ENCODE measurements around the gene CCDC33. TPM values are rescaled to one million over a fixed set of nuclear protein-coding genes. Genes with fewer than 3 reads are reported as not detected.

Gene CCDC33
- total and polyA plus RNA-seq, 4 experiments from 2014 or later = not detected

DNA sequence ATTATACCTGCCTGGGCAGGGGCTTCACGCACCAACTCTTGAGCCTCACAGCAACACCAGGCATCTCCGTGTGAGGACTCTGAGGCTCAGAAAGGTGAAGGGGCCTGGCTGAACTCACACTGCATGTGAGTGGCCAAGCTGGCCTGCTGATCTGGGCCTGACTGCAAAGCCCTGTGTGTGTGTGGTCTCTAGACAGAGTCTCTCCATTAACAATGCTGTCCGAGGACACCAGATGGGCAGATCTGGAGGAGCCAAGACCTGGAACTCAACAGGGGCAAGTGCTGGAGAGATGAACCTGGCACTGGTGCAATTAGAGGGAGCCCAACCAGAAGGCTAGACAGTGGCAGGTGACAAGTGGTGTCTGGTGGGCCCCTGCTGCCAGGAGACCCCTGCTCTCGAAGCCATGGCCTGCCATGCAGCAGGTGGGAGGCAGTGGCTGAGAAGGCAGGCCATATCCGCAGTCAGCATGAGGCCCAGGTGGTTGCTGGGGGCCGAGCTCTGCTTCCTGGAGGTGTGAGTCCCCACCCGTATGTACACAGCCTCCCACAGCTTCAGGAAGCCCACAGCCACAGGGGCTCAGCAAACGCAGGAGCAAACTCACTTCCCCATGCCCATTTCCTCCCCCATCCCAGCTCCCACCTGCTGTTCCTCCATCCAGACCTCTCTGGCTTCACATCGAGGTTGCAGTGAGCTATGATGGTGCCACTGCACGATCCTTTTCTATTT, 92.4 kb downstream of the CCDC33 start:
- Histone ChIP-seq H3K4me1 (ENCODE audit: insufficient read depth, low read length) (no peaks in the 10 kb centered on the region), H3K4me3 (ENCODE audit: low read length in 2 of 2) (no peak overlapping the region), H3K36me3 (ENCODE audit: insufficient read depth, low read length) (no peaks in the 10 kb centered on the region), H3K27me3 (ENCODE audit: insufficient read depth, low read length) (no peaks in the 10 kb centered on the region), H3K9me3 (ENCODE audit: control insufficient read depth in 1 of 2, low read length in 2 of 2) (no peaks in the 10 kb centered on the region), H3K27ac (ENCODE audit: low read depth, low read length) (no peak overlapping the region)
- intact Hi-C loops (cut with micrococcal nuclease) = no loop called here
- Mint-ChIP-seq H3K36me3 (no peaks in the 10 kb centered on the region), H3K27ac (peak overlapping the region in 1 of 7 donors; percentile 31), H3K4me3 (no peak overlapping the region), H3K4me1 (peaks cover 0 to 7% (median 2%) of the 10 kb centered on the region in 4 donors), H3K27me3 (peaks cover 0 to 2% of the 10 kb centered on the region in 2 donors), H3K9me3 (no peaks in the 10 kb centered on the region)
- no peak for DNase-seq
- CTCF ChIA-PET (ENCODE audit: partially characterized antibody) = interaction anchor here (1.0 kb wide), 1 partner anchor 203 kb away, joined by 3 read pairs; no protein-coding TSS in a partner anchor
- POLR2A ChIA-PET (ENCODE audit: partially characterized antibody) = no interaction called here

DNA sequence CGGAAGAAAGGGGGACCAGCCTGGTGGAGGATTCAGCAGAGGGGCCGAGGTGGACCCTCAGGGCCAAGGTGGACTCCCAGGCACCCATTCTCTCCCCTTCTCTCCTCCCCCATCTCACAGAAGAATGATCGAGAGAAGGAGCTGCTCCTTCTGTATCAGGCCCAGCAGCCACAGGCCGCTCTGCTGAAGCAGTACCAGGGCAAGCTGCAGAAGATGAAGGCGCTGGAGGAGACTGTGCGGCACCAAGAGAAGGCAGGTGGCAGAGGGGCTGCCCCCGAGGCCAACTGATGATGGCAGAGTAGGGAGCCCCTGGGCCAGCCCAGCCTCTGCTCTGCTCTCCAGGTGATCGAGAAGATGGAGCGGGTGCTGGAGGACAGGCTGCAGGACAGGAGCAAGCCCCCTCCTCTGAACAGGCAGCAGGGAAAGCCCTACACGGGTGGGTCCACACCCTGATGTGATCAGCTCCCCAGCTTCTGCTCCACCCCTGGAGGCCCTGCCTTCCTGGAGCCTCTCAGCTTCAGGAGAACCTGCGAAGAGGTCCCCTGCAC, 94.8 kb downstream of the CCDC33 start:
- H3K4me1 Mint-ChIP-seq = peaks cover 0 to 7% (median 2%) of the 10 kb centered on the region in 4 donors
- Histone ChIP-seq H3K4me3 (ENCODE audit: low read length in 2 of 2) (no peak overlapping the region), H3K36me3 (ENCODE audit: insufficient read depth, low read length) (no peaks in the 10 kb centered on the region), H3K27me3 (ENCODE audit: insufficient read depth, low read length) (no peaks in the 10 kb centered on the region), H3K4me1 (ENCODE audit: insufficient read depth, low read length) (no peaks in the 10 kb centered on the region), H3K9me3 (ENCODE audit: control insufficient read depth in 1 of 2, low read length in 2 of 2) (no peaks in the 10 kb centered on the region), H3K27ac (ENCODE audit: low read depth, low read length) (no peak overlapping the region)
- no peak overlapping the region for H3K4me3 Mint-ChIP-seq
- H3K36me3 Mint-ChIP-seq = no peaks in the 10 kb centered on the region
- POLR2A ChIA-PET (ENCODE audit: partially characterized antibody) = no interaction called here
- CTCF ChIA-PET (ENCODE audit: partially characterized antibody) = no interaction called here
- no peaks in the 10 kb centered on the region for H3K27me3 Mint-ChIP-seq
- no peak overlapping the region for H3K27ac Mint-ChIP-seq
- intact Hi-C loops (cut with micrococcal nuclease) = no loop called here
- no peak for DNase-seq
- no peaks in the 10 kb centered on the region for H3K9me3 Mint-ChIP-seq

- H3K9me3 ChIP-seq (ENCODE audit: control insufficient read depth in 1 of 2, low read length in 2 of 2) = no peaks in the 10 kb centered on the region
- H3K27ac ChIP-seq (ENCODE audit: low read depth, low read length) = no peak overlapping the region
- H3K36me3 ChIP-seq (ENCODE audit: insufficient read depth, low read length) = no peaks in the 10 kb centered on the region
- Mint-ChIP-seq H3K36me3 (no peaks in the 10 kb centered on the region), H3K4me3 (no peak overlapping the region), H3K27me3 (no peaks in the 10 kb centered on the region), H3K9me3 (no peaks in the 10 kb centered on the region), H3K27ac (no peak overlapping the region), H3K4me1 (peaks cover 0 to 7% (median 2%) of the 10 kb centered on the region in 4 donors)
- intact Hi-C loops (cut with micrococcal nuclease) = no loop called here
- no peak for DNase-seq
- CTCF ChIA-PET (ENCODE audit: partially characterized antibody) = no interaction called here
- no peak overlapping the region for H3K4me3 ChIP-seq (ENCODE audit: low read length in 2 of 2)
- POLR2A ChIA-PET (ENCODE audit: partially characterized antibody) = no interaction called here
- H3K27me3 ChIP-seq (ENCODE audit: insufficient read depth, low read length) = no peaks in the 10 kb centered on the region
- no peaks in the 10 kb centered on the region for H3K4me1 ChIP-seq (ENCODE audit: insufficient read depth, low read length)
Observed at GRCh38 chr15:74332011-74332410, 95.9 kb downstream of the CCDC33 start.

GRCh38 chr15:74332611-74333010, 96.5 kb downstream of the CCDC33 start:
- Histone ChIP-seq H3K4me1 (ENCODE audit: insufficient read depth, low read length) (no peaks in the 10 kb centered on the region), H3K27ac (ENCODE audit: low read depth, low read length) (no peak overlapping the region), H3K36me3 (ENCODE audit: insufficient read depth, low read length) (no peaks in the 10 kb centered on the region), H3K27me3 (ENCODE audit: insufficient read depth, low read length) (no peaks in the 10 kb centered on the region), H3K9me3 (ENCODE audit: control insufficient read depth in 1 of 2, low read length in 2 of 2) (no peaks in the 10 kb centered on the region), H3K4me3 (ENCODE audit: low read length in 2 of 2) (no peak overlapping the region)
- H3K4me3 Mint-ChIP-seq = no peak overlapping the region
- H3K9me3 Mint-ChIP-seq = no peaks in the 10 kb centered on the region
- H3K27me3 Mint-ChIP-seq = no peaks in the 10 kb centered on the region
- POLR2A ChIA-PET (ENCODE audit: partially characterized antibody) = no interaction called here
- CTCF ChIA-PET (ENCODE audit: partially characterized antibody) = no interaction called here
- no peak overlapping the region for H3K27ac Mint-ChIP-seq
- DNase-seq = no peak
- peaks cover 0 to 7% (median 2%) of the 10 kb centered on the region in 4 donors for H3K4me1 Mint-ChIP-seq
- intact Hi-C loops (cut with micrococcal nuclease) = no loop called here
- H3K36me3 Mint-ChIP-seq = no peaks in the 10 kb centered on the region

DNA sequence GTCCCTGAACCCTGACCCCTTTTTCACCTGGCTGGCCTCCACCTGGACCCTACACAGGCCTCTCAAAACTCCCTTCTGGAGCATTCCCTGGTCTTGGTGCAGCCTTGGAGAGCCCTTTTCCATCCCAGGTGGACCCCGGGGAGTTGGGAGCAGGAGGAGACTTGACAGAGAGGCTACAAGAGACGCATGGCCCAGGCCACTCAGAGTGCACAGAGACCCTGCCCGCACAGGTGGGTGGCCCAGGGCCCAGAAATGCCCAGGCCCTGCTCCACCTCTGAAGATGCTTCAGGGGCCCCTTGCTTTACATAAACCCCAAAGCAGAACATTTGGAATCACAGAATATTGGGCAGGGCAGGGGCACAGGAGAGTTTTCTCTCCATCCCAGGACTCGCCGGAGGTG, 97.0 kb downstream of the CCDC33 start:
- intact Hi-C loops (cut with micrococcal nuclease) = no loop called here
- POLR2A ChIA-PET (ENCODE audit: partially characterized antibody) = no interaction called here
- CTCF ChIA-PET (ENCODE audit: partially characterized antibody) = no interaction called here
- Histone ChIP-seq H3K9me3 (ENCODE audit: control insufficient read depth in 1 of 2, low read length in 2 of 2) (no peaks in the 10 kb centered on the region), H3K36me3 (ENCODE audit: insufficient read depth, low read length) (no peaks in the 10 kb centered on the region), H3K27ac (ENCODE audit: low read depth, low read length) (no peak overlapping the region), H3K27me3 (ENCODE audit: insufficient read depth, low read length) (no peaks in the 10 kb centered on the region), H3K4me3 (ENCODE audit: low read length in 2 of 2) (no peak overlapping the region), H3K4me1 (ENCODE audit: insufficient read depth, low read length) (no peaks in the 10 kb centered on the region)
- Mint-ChIP-seq H3K4me1 (peaks cover 0 to 7% (median 2%) of the 10 kb centered on the region in 4 donors), H3K9me3 (no peaks in the 10 kb centered on the region), H3K27me3 (no peaks in the 10 kb centered on the region), H3K27ac (no peak overlapping the region), H3K36me3 (no peaks in the 10 kb centered on the region), H3K4me3 (no peak overlapping the region)
- no peak for DNase-seq

- POLR2A ChIA-PET (ENCODE audit: partially characterized antibody) = no interaction called here
- H3K36me3 Mint-ChIP-seq = no peaks in the 10 kb centered on the region
Observed at GRCh38 chr15:74333662-74334061, 97.5 kb downstream of the CCDC33 start.

GRCh38 chr15:74334127-74334526, 98.0 kb downstream of the CCDC33 start:
- Mint-ChIP-seq H3K9me3 (no peaks in the 10 kb centered on the region), H3K27ac (no peak overlapping the region), H3K4me1 (no peaks in the 10 kb centered on the region), H3K4me3 (no peak overlapping the region), H3K27me3 (no peaks in the 10 kb centered on the region), H3K36me3 (no peaks in the 10 kb centered on the region)
- Histone ChIP-seq H3K36me3 (ENCODE audit: insufficient read depth, low read length) (no peaks in the 10 kb centered on the region), H3K4me3 (ENCODE audit: low read length in 2 of 2) (no peak overlapping the region), H3K9me3 (ENCODE audit: control insufficient read depth in 1 of 2, low read length in 2 of 2) (no peaks in the 10 kb centered on the region), H3K27me3 (ENCODE audit: insufficient read depth, low read length) (no peaks in the 10 kb centered on the region), H3K27ac (ENCODE audit: low read depth, low read length) (no peak overlapping the region), H3K4me1 (ENCODE audit: insufficient read depth, low read length) (no peaks in the 10 kb centered on the region)
- no peak for DNase-seq
- ChIA-PET CTCF (ENCODE audit: partially characterized antibody) (no interaction called here), POLR2A (ENCODE audit: partially characterized antibody) (no interaction called here)
- intact Hi-C loops (cut with micrococcal nuclease) = no loop called here

More at GRCh38 chr15:74333662-74334061, 97.5 kb downstream of the CCDC33 start:
- Histone ChIP-seq H3K36me3 (ENCODE audit: insufficient read depth, low read length) (no peaks in the 10 kb centered on the region), H3K4me1 (ENCODE audit: insufficient read depth, low read length) (no peaks in the 10 kb centered on the region), H3K27me3 (ENCODE audit: insufficient read depth, low read length) (no peaks in the 10 kb centered on the region), H3K27ac (ENCODE audit: low read depth, low read length) (no peak overlapping the region), H3K9me3 (ENCODE audit: control insufficient read depth in 1 of 2, low read length in 2 of 2) (no peaks in the 10 kb centered on the region), H3K4me3 (ENCODE audit: low read length in 2 of 2) (no peak overlapping the region)
- no peaks in the 10 kb centered on the region for H3K9me3 Mint-ChIP-seq
- intact Hi-C loops (cut with micrococcal nuclease) = no loop called here
- no peaks in the 10 kb centered on the region for H3K27me3 Mint-ChIP-seq
- H3K4me1 Mint-ChIP-seq = peaks cover 0 to 2% (median 0%) of the 10 kb centered on the region in 4 donors
- CTCF ChIA-PET (ENCODE audit: partially characterized antibody) = no interaction called here
- DNase-seq = no peak
- H3K4me3 Mint-ChIP-seq = no peak overlapping the region
- H3K27ac Mint-ChIP-seq = no peak overlapping the region
